Thyroid gland (tissue), 4 donors: ENCODE results near the gene UTP4. TPM values are rescaled to one million over a fixed set of nuclear protein-coding genes. Genes with fewer than 3 reads are reported as not detected.

Source experiments
- DNase-seq, 2 donors: peaks; one replicate each; pipeline ENCODE4 v3.0.0-alpha.2; 2019
- H3K27ac ChIP-seq, 3 donors: fragments of 200-600 bp; sonication (generic); 1 replicate in 2 of 3; 2 replicates in 1 of 3; pipeline ENCODE4 v1.5.1; 2016 to 2019; ENCODE audit warnings: mild to moderate bottlenecking in 1 of 3, moderate library complexity in 1 of 3
- H3K27me3 ChIP-seq: fragments of 200-600 bp; sonication (generic); one replicate; pipeline ENCODE4 v1.5.1; 2019
- H3K36me3 ChIP-seq, 2 donors: fragments of 200-600 bp; sonication (generic); one replicate each; pipeline ENCODE4 v1.5.1; 2016 to 2019
- H3K4me1 ChIP-seq, 2 donors: fragments of 200-600 bp; sonication (generic); one replicate each; pipeline ENCODE4 v1.5.1; 2017 to 2019
- H3K4me3 ChIP-seq, 3 donors: fragments of 200-600 bp; sonication (generic); replicated peaks in 1 of 3; 1 replicate in 2 of 3; 2 replicates in 1 of 3; pipeline ENCODE4 v1.5.1; 2016; ENCODE audit warnings: mild to moderate bottlenecking in 1 of 3
- H3K9me3 ChIP-seq: fragments of 200-600 bp; sonication (generic); one replicate; pipeline ENCODE4 v1.5.1; 2017
- POLR2A ChIP-seq, 2 donors: fragments of 450-650 bp; IDR thresholded peaks; one replicate each; pipeline ENCODE4 v1.6.1; 2017; ENCODE audit warnings: antibody characterized with exemption in 2 of 2, mild to moderate bottlenecking in 2 of 2, moderate library complexity in 1 of 2
- WGBS, 2 donors: methylation state at CpG; one replicate each; pipeline ENCODE4 v1.1.5; 2017; 5-methylcytosine and 5-hydroxymethylcytosine counted together
- intact Hi-C: fragments of 100-400 bp; cut with DNase I; formaldehyde crosslinking; loops from one replicate; pipeline ENCODE4 v1.15.1; 2023
- total RNA-seq, 4 donors: library from RNA; depleted of rRNA; stranded (reverse); fragments of >200 nt; gene quantifications; one replicate each; pipeline ENCODE4 v1.2.3, GENCODE V29; 2016
- TF ChIP-seq, protein P1 (sequence below), 6 experiments: fragments of 200-600 bp in 3 of 6; fragments of 450-650 bp in 3 of 6; sonication (generic) in 3 of 6; IDR thresholded peaks; one replicate each; pipeline ENCODE4 v1.5.1; 2016 to 2019; ENCODE audit warnings: antibody characterized with exemption in 6 of 6, mild to moderate bottlenecking in 2 of 6, inconsistent platforms in 1 of 6, moderate library complexity in 1 of 6

UTP4 gene
- total RNA-seq, 4 donors from 2014 or later, result 22.4 to 33.1 (median 24.1) TPM

DNA sequence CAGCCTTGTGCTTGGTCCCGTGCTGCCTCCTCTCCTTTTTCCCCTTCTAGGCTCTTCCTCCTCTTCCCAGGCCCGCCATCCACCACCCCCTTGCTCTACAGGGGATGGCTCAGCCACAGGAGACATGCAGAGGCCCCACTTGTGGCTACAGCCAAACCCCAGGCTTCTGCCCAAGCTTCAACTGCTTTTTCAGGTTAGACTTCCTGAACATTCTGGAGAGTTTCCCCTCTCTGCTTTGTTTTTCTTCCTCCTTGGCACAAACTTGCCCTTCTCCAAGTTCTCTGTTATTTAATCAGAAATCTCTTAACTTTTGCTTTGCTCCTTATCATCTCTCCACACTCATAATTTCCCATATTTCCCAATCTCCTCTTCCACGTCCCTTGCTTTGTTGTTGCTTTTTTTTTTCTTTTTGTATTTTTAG, 45.3 kb upstream of the UTP4 start:
- WGBS, 2 donors, result 33 to 34% methylated on average over 3 of the region's 3 CpGs
- intact Hi-C loops, result no loop called here
- Histone ChIP-seq H3K4me3 (no peak overlapping the region), H3K9me3 (no peaks in the 10 kb centered on the region), H3K4me1 (peaks cover 41% of the 10 kb centered on the region in 2 donors), H3K36me3 (no peaks in the 10 kb centered on the region), H3K27me3 (no peaks in the 10 kb centered on the region), H3K27ac (peak overlapping the region; percentile 52 to 98 (median 83))
- TF ChIP-seq, protein P1, sequence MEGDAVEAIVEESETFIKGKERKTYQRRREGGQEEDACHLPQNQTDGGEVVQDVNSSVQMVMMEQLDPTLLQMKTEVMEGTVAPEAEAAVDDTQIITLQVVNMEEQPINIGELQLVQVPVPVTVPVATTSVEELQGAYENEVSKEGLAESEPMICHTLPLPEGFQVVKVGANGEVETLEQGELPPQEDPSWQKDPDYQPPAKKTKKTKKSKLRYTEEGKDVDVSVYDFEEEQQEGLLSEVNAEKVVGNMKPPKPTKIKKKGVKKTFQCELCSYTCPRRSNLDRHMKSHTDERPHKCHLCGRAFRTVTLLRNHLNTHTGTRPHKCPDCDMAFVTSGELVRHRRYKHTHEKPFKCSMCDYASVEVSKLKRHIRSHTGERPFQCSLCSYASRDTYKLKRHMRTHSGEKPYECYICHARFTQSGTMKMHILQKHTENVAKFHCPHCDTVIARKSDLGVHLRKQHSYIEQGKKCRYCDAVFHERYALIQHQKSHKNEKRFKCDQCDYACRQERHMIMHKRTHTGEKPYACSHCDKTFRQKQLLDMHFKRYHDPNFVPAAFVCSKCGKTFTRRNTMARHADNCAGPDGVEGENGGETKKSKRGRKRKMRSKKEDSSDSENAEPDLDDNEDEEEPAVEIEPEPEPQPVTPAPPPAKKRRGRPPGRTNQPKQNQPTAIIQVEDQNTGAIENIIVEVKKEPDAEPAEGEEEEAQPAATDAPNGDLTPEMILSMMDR (IDR thresholded peaks at IDR 0.05), result no peak
- TF ChIP-seq POLR2A (IDR thresholded peaks at IDR 0.05), result no peak
- peak; percentile 54 to 58 for DNase-seq

DNA sequence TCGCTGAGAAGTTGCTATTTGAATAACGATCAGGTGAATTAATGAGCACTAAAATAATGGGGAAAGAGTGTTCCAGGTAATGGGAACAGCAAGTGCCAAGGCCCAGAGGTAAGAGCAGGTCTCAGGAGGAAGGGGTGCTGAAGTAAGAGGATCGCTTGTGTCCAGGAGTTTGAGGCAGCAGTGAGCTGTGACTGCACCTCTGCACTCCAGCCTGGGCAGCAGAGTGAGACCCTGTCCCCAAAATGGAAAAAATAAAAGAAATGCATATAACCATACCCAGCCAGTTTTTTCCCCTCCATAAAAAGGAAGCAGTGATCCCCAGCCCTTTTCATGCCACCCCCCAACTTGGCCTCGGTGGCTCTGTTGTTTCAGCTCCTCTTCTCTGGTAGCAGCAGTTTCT, 43.8 kb upstream of the UTP4 start:
- no peak overlapping the region for H3K4me3 ChIP-seq
- TF ChIP-seq, protein P1 (IDR thresholded peaks at IDR 0.05), result no peak
- TF ChIP-seq POLR2A (IDR thresholded peaks at IDR 0.05), result no peak
- peaks cover 35 to 37% of the 10 kb centered on the region in 2 donors for H3K4me1 ChIP-seq
- no peak for DNase-seq
- no peaks in the 10 kb centered on the region for H3K27me3 ChIP-seq
- intact Hi-C loops, result no loop called here
- peak overlapping the region; percentile 62 to 98 (median 83) for H3K27ac ChIP-seq
- H3K9me3 ChIP-seq, result no peaks in the 10 kb centered on the region
- WGBS, 2 donors, result 63 to 77% methylated on average over 4 of the region's 4 CpGs
- H3K36me3 ChIP-seq, result no peaks in the 10 kb centered on the region

DNA sequence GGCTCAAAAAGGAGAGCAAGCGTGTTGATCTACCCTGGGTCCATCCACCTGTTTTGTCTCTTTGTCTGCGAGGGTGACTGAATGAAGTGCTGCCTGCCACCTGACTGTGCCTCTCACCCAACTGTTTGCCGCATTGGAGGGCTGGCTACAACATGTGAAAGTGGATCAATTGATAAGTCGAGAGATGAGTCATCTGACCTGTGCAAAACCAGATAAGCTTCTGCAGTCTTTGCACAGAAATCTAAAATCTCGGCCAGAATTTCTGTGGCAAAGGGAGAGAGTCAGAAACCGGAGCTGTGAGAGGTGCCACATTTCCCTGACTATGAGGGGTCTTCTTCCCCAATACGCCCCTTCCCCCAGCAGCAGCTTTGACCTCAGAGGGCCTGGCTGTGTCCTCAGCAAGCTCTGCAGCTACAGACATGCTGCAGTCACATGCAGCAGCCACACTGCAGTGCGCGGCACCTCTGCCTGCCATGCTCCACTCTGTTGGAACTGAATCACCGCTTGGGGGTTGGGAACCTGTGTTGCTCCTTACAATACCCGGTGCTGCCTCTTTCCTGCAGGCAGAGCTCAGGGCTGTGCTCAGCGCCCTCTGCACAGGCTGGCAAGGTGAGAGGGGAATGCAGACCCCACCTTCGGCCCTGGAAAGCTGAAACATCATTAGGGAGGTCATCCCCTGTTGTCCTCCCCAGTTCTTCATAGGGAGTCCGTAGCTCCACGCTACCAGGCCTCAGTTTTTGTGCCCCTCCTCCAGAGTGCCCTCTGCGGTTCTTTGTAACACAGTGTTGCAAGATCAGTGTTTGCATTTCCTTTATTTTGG, 43.1 kb upstream of the UTP4 start:
- no peaks in the 10 kb centered on the region for H3K9me3 ChIP-seq
- WGBS, 2 donors, result 32 to 48% methylated on average over 12 to 16 of the region's 16 CpGs
- H3K36me3 ChIP-seq, result no peaks in the 10 kb centered on the region
- H3K4me3 ChIP-seq, result no peak overlapping the region
- H3K27ac ChIP-seq, result peak overlapping the region; percentile 62 to 98 (median 83)
- DNase-seq, result peak; percentile 81 to 92
- peaks cover 32 to 37% of the 10 kb centered on the region in 2 donors for H3K4me1 ChIP-seq
- intact Hi-C loops, result no loop called here
- peak in 1 of 2 donors; percentile 23 for TF ChIP-seq POLR2A (IDR thresholded peaks at IDR 0.05)
- TF ChIP-seq, protein P1 (IDR thresholded peaks at IDR 0.05), result peak in 1 of 6 experiments; percentile 16
- no peaks in the 10 kb centered on the region for H3K27me3 ChIP-seq

DNA sequence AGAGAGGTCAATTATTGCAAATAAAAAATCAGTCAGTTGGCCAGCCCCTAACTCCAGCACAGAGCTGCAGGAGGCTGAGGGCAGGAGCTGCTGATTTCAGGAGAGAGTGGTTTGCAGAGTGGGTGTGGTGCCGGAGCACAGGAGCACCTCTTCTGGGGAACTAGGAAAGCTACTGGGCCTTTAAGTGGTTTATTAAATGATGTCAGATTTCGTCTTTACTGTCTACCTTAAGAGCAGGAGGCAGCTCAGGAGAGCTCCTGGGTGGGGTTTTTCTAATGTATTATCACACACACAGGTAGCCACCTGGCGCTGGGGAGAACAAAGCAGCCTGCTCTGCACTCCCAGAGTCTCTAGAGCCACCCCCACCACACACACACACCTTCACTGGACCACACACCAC, 38.5 kb upstream of the UTP4 start:
- peak in 1 of 2 donors; percentile 22 for TF ChIP-seq POLR2A (IDR thresholded peaks at IDR 0.05)
- TF ChIP-seq, protein P1 (IDR thresholded peaks at IDR 0.05), result no peak
- Histone ChIP-seq H3K27ac (peak overlapping the region; percentile 78 to 87 (median 84)), H3K36me3 (no peaks in the 10 kb centered on the region), H3K27me3 (no peaks in the 10 kb centered on the region), H3K4me1 (peaks cover 23 to 40% of the 10 kb centered on the region in 2 donors), H3K9me3 (no peaks in the 10 kb centered on the region), H3K4me3 (no peak overlapping the region)
- peak; percentile 69 to 72 for DNase-seq
- intact Hi-C loops, result no loop called here
- WGBS, 2 donors, result 30 to 41% methylated on average over 3 of the region's 3 CpGs

DNA sequence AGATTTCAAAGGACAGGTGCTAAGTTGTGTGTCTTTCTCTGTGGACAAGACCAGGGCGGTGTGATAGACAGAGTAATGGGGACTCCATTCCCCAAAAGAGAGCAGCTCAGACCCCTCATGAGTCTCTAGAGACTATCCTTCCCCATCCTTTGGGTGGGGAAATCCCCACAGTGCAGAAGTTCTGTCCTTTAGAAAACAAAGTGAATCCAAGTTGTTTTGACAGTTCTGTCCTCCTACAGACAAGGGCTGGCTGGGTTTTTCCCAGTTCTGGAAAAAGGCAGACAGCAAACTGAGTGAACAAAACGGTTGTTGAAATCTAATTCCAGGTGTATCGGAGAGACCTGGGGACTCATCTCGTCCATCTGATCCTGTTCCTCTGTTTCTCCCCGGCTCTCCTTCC, 37.9 kb upstream of the UTP4 start:
- Histone ChIP-seq H3K36me3 (no peaks in the 10 kb centered on the region), H3K4me3 (no peak overlapping the region), H3K4me1 (peaks cover 21 to 39% of the 10 kb centered on the region in 2 donors), H3K27ac (peak overlapping the region; percentile 78 to 87 (median 84)), H3K27me3 (no peaks in the 10 kb centered on the region), H3K9me3 (no peaks in the 10 kb centered on the region)
- WGBS, 2 donors, result 54 to 60% methylated on average over 5 of the region's 5 CpGs
- intact Hi-C loops, result no loop called here
- TF ChIP-seq POLR2A (IDR thresholded peaks at IDR 0.05), result no peak
- TF ChIP-seq, protein P1 (IDR thresholded peaks at IDR 0.05), result no peak
- DNase-seq, result peak in 1 of 2 donors; percentile 35
